OCI-LY1 (cell line): Measurements from ENCODE around the gene MINDY4.

Experiments
- EZH2 ChIP-seq: fragments of 200-600 bp; sonication (generic), shearing (Covaris generic); IDR thresholded peaks from 2 replicates; pipeline ENCODE4 v1.8.0; 2017; ENCODE audit warnings: borderline replicate concordance, mixed run types, mild to moderate bottlenecking, antibody characterized with exemption, low read length, moderate library complexity, mixed read lengths
- TF ChIP-seq, protein P1 (sequence below): fragments of 200-600 bp; sonication (generic), shearing (Covaris generic); IDR thresholded peaks from 2 replicates; pipeline ENCODE4 v1.5.1; 2017; ENCODE audit warnings: mild to moderate bottlenecking, antibody characterized with exemption, low read length, moderate library complexity, mixed read lengths

GRCh38 chr7:30728591-30729100, 42.6 kb upstream of the MINDY4 start:
- no peak for TF ChIP-seq EZH2
- TF ChIP-seq, protein P1, sequence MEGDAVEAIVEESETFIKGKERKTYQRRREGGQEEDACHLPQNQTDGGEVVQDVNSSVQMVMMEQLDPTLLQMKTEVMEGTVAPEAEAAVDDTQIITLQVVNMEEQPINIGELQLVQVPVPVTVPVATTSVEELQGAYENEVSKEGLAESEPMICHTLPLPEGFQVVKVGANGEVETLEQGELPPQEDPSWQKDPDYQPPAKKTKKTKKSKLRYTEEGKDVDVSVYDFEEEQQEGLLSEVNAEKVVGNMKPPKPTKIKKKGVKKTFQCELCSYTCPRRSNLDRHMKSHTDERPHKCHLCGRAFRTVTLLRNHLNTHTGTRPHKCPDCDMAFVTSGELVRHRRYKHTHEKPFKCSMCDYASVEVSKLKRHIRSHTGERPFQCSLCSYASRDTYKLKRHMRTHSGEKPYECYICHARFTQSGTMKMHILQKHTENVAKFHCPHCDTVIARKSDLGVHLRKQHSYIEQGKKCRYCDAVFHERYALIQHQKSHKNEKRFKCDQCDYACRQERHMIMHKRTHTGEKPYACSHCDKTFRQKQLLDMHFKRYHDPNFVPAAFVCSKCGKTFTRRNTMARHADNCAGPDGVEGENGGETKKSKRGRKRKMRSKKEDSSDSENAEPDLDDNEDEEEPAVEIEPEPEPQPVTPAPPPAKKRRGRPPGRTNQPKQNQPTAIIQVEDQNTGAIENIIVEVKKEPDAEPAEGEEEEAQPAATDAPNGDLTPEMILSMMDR = no peak
